Liver (tissue), 9 donors: Measurements from ENCODE around the gene PLA2G6. TPM values are rescaled to one million over a fixed set of nuclear protein-coding genes. Genes with fewer than 3 reads are reported as not detected.

Source experiments
- DNase-seq: peaks from one replicate; pipeline ENCODE4 v3.0.0-alpha.2; 2017; ENCODE audit warnings: low spot score
- H3K27ac ChIP-seq, 2 donors: one replicate each; pipeline ENCODE4 v1.7.0; 2013; ENCODE audit warnings: inconsistent platforms in 2 of 2, low read length in 2 of 2, control low read depth in 1 of 2, low read depth in 1 of 2, mild to moderate bottlenecking in 1 of 2
- H3K27me3 ChIP-seq, 4 donors: one replicate each; pipeline versions ENCODE4 v1.6.1 to v1.7.0; 2013; ENCODE audit warnings: low read length in 3 of 4, inconsistent platforms in 1 of 4, mild to moderate bottlenecking in 1 of 4, moderate library complexity in 1 of 4; ENCODE audit not compliant: control insufficient read depth in 4 of 4, insufficient read depth in 4 of 4
- H3K36me3 ChIP-seq, 4 donors: one replicate each; pipeline versions ENCODE4 v1.6.1 to v1.7.0; 2013; ENCODE audit warnings: low read length in 3 of 4, mild to moderate bottlenecking in 3 of 4, low read depth in 1 of 4, moderate library complexity in 1 of 4; ENCODE audit not compliant: control insufficient read depth in 4 of 4, insufficient read depth in 3 of 4
- H3K4me1 ChIP-seq, 4 donors: one replicate each; pipeline versions ENCODE4 v1.6.1 to v1.7.0; 2013; ENCODE audit warnings: low read length in 3 of 4, mild to moderate bottlenecking in 3 of 4, moderate library complexity in 1 of 4; ENCODE audit not compliant: control insufficient read depth in 4 of 4, insufficient read depth in 4 of 4
- H3K4me3 ChIP-seq, 3 donors: one replicate each; pipeline versions ENCODE4 v1.6.1 to v1.7.0; 2013; ENCODE audit warnings: low read length in 3 of 3, control low read depth in 1 of 3, low read depth in 1 of 3, mild to moderate bottlenecking in 1 of 3
- H3K9ac ChIP-seq, 2 donors: one replicate each; pipeline ENCODE4 v1.7.0; 2013; ENCODE audit warnings: low read length in 2 of 2, mild to moderate bottlenecking in 2 of 2, moderate library complexity in 2 of 2, control low read depth in 1 of 2, low read depth in 1 of 2
- H3K9me3 ChIP-seq, 4 donors: one replicate each; pipeline versions ENCODE4 v1.6.1 to v1.7.0; 2013; ENCODE audit warnings: low read length in 3 of 4; ENCODE audit not compliant: control insufficient read depth in 4 of 4
- EGR1 ChIP-seq, 2 donors: IDR thresholded peaks; 2 replicates each; pipeline ENCODE4 v1.6.1; 2016 to 2018; ENCODE audit warnings: antibody characterized with exemption in 2 of 2, low read depth in 2 of 2
- FOXA1 ChIP-seq: IDR thresholded peaks from 2 replicates; pipeline ENCODE4 v1.6.1; 2016; ENCODE audit warnings: antibody characterized with exemption
- FOXA2 ChIP-seq: IDR thresholded peaks from 2 replicates; pipeline ENCODE4 v1.6.1; 2016; ENCODE audit warnings: antibody characterized with exemption
- GABPA ChIP-seq, 2 donors: IDR thresholded peaks in 1 of 2; conservative IDR thresholded peaks in 1 of 2; 2 replicates each; pipeline ENCODE4 v1.6.1; 2016; ENCODE audit warnings: antibody characterized with exemption in 2 of 2, mild to moderate bottlenecking in 1 of 2, moderate library complexity in 1 of 2
- HNF4A ChIP-seq, 2 donors: conservative IDR thresholded peaks; 2 replicates each; pipeline ENCODE4 v1.6.1; 2016; ENCODE audit warnings: antibody characterized with exemption in 2 of 2, mild to moderate bottlenecking in 2 of 2
- HNF4G ChIP-seq: IDR thresholded peaks from 2 replicates; pipeline ENCODE4 v1.6.1; 2016; ENCODE audit warnings: antibody characterized with exemption
- JUND ChIP-seq, 2 donors: IDR thresholded peaks; 2 replicates each; pipeline ENCODE4 v1.6.1; 2016; ENCODE audit warnings: antibody characterized with exemption in 2 of 2
- NR2F2 ChIP-seq: IDR thresholded peaks from 2 replicates; pipeline ENCODE4 v1.6.1; 2016; ENCODE audit warnings: antibody characterized with exemption
- RAD21 ChIP-seq, 2 donors: IDR thresholded peaks; 2 replicates each; pipeline ENCODE4 v1.6.1; 2016; ENCODE audit warnings: antibody characterized with exemption in 2 of 2, mild to moderate bottlenecking in 2 of 2
- RXRA ChIP-seq, 2 donors: IDR thresholded peaks; 2 replicates each; pipeline ENCODE4 v1.6.1; 2017 to 2018; ENCODE audit warnings: antibody characterized with exemption in 2 of 2, mild to moderate bottlenecking in 1 of 2
- SP1 ChIP-seq: IDR thresholded peaks from 2 replicates; pipeline ENCODE4 v1.6.1; 2018; ENCODE audit warnings: antibody characterized with exemption, mild to moderate bottlenecking
- TAF1 ChIP-seq: conservative IDR thresholded peaks from 2 replicates; pipeline ENCODE4 v1.6.1; 2016; ENCODE audit warnings: antibody characterized with exemption, mild to moderate bottlenecking
- YY1 ChIP-seq: IDR thresholded peaks from 2 replicates; pipeline ENCODE4 v1.6.1; 2016; ENCODE audit warnings: antibody characterized with exemption, mild to moderate bottlenecking
- WGBS: extraction: QIAGEN DNeasy Blood & Tissue Kit; methylation state at CpG from one replicate; pipeline ENCODE4 v1.1.7; 2013; 5-methylcytosine and 5-hydroxymethylcytosine counted together
- polyA plus RNA-seq, 2 donors: library from polyadenylated mRNA; stranded (reverse) in 1 of 2; unstranded in 1 of 2; fragments of 200-250 nt in 1 of 2; fragments of >200 nt in 1 of 2; fragmentation: Nextera tagmentation in 1 of 2; extraction: Ambion mirVana in 1 of 2; gene quantifications; one replicate each; pipeline versions ENCODE4 v1.2.1 to v1.2.3, GENCODE V29; 2013 to 2015
- total RNA-seq, 2 donors: library from RNA; depleted of rRNA; stranded (reverse); fragments of >200 nt; gene quantifications; one replicate each; pipeline ENCODE4 v1.2.3, GENCODE V29; 2014
- TF ChIP-seq, protein P1 (sequence below): IDR thresholded peaks from 2 replicates; pipeline ENCODE4 v1.6.1; 2016; ENCODE audit warnings: antibody characterized with exemption, mild to moderate bottlenecking
- TF ChIP-seq, protein P2 (sequence below): fragments of 150-350 bp; IDR thresholded peaks from 2 replicates; pipeline ENCODE4 v1.5.1; 2017; ENCODE audit warnings: improper control_type of control experiment, low read depth, low read length; ENCODE audit not compliant: missing input control
- TF ChIP-seq, protein P3 (sequence below): IDR thresholded peaks from 2 replicates; pipeline ENCODE4 v1.6.1; 2016; ENCODE audit warnings: antibody characterized with exemption
- TF ChIP-seq, protein P4 (sequence below): IDR thresholded peaks from 2 replicates; pipeline ENCODE4 v1.6.1; 2016; ENCODE audit warnings: antibody characterized with exemption
- TF ChIP-seq, protein P5 (sequence below): IDR thresholded peaks from 2 replicates; pipeline ENCODE4 v1.6.1; 2016; ENCODE audit warnings: antibody characterized with exemption
- donor health status: healthy.
- donor health status: healthy.
- donor health status: healthy.
- donor health status: healthy.
- donor health status: healthy.

PLA2G6 gene
- total and polyA plus RNA-seq, 4 donors = 5.7 to 9.0 (median 7.2) TPM

DNA sequence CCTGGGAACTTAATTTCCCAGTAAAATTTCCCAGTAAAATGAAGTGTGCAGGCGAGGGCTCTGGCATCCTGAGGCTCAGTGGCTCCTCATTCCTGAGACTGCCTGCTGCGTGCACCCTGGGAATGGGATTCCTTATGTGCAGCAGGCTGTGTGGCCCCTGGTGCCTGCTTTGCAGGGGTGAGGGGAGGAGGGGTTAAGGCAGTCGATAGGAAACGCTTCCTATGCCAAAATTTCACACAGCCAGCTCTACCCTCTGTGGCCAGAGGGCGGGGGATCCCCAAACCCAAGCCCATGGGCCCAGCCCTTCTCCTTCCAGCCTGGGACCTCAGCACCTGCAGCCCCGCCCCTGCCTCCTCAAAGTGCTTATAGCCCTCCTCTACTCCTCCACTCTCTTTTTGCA, 59.0 kb downstream of the PLA2G6 start:
- no peaks in the 10 kb centered on the region for H3K27me3 ChIP-seq
- peaks cover 0 to 3% (median 1%) of the 10 kb centered on the region in 4 donors for H3K36me3 ChIP-seq
- no peaks in the 10 kb centered on the region for H3K4me1 ChIP-seq
- no peak overlapping the region for H3K27ac ChIP-seq
- H3K4me3 ChIP-seq = no peak overlapping the region
- WGBS = 85% methylated on average over 6 of the region's 6 CpGs
- no peak overlapping the region for H3K9ac ChIP-seq
- H3K9me3 ChIP-seq = no peaks in the 10 kb centered on the region
- TF ChIP-seq, protein P1, sequence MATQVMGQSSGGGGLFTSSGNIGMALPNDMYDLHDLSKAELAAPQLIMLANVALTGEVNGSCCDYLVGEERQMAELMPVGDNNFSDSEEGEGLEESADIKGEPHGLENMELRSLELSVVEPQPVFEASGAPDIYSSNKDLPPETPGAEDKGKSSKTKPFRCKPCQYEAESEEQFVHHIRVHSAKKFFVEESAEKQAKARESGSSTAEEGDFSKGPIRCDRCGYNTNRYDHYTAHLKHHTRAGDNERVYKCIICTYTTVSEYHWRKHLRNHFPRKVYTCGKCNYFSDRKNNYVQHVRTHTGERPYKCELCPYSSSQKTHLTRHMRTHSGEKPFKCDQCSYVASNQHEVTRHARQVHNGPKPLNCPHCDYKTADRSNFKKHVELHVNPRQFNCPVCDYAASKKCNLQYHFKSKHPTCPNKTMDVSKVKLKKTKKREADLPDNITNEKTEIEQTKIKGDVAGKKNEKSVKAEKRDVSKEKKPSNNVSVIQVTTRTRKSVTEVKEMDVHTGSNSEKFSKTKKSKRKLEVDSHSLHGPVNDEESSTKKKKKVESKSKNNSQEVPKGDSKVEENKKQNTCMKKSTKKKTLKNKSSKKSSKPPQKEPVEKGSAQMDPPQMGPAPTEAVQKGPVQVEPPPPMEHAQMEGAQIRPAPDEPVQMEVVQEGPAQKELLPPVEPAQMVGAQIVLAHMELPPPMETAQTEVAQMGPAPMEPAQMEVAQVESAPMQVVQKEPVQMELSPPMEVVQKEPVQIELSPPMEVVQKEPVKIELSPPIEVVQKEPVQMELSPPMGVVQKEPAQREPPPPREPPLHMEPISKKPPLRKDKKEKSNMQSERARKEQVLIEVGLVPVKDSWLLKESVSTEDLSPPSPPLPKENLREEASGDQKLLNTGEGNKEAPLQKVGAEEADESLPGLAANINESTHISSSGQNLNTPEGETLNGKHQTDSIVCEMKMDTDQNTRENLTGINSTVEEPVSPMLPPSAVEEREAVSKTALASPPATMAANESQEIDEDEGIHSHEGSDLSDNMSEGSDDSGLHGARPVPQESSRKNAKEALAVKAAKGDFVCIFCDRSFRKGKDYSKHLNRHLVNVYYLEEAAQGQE = no peak
- TF ChIP-seq NR2F2 = no peak
- TF ChIP-seq RAD21 (IDR thresholded peaks at IDR 0.05) = no peak
- TF ChIP-seq HNF4A (conservative IDR thresholded peaks at IDR 0.05) = no peak
- TF ChIP-seq JUND (IDR thresholded peaks at IDR 0.05) = no peak
- no peak for TF ChIP-seq TAF1
- no peak for TF ChIP-seq FOXA1
- TF ChIP-seq, protein P2, sequence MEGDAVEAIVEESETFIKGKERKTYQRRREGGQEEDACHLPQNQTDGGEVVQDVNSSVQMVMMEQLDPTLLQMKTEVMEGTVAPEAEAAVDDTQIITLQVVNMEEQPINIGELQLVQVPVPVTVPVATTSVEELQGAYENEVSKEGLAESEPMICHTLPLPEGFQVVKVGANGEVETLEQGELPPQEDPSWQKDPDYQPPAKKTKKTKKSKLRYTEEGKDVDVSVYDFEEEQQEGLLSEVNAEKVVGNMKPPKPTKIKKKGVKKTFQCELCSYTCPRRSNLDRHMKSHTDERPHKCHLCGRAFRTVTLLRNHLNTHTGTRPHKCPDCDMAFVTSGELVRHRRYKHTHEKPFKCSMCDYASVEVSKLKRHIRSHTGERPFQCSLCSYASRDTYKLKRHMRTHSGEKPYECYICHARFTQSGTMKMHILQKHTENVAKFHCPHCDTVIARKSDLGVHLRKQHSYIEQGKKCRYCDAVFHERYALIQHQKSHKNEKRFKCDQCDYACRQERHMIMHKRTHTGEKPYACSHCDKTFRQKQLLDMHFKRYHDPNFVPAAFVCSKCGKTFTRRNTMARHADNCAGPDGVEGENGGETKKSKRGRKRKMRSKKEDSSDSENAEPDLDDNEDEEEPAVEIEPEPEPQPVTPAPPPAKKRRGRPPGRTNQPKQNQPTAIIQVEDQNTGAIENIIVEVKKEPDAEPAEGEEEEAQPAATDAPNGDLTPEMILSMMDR = no peak
- TF ChIP-seq, protein P3, sequence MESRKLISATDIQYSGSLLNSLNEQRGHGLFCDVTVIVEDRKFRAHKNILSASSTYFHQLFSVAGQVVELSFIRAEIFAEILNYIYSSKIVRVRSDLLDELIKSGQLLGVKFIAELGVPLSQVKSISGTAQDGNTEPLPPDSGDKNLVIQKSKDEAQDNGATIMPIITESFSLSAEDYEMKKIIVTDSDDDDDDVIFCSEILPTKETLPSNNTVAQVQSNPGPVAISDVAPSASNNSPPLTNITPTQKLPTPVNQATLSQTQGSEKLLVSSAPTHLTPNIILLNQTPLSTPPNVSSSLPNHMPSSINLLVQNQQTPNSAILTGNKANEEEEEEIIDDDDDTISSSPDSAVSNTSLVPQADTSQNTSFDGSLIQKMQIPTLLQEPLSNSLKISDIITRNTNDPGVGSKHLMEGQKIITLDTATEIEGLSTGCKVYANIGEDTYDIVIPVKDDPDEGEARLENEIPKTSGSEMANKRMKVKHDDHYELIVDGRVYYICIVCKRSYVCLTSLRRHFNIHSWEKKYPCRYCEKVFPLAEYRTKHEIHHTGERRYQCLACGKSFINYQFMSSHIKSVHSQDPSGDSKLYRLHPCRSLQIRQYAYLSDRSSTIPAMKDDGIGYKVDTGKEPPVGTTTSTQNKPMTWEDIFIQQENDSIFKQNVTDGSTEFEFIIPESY = no peak
- no peak for TF ChIP-seq HNF4G
- no peak for TF ChIP-seq EGR1 (IDR thresholded peaks at IDR 0.05; ENCODE audit: low read depth in 2 of 2)
- TF ChIP-seq, protein P4, sequence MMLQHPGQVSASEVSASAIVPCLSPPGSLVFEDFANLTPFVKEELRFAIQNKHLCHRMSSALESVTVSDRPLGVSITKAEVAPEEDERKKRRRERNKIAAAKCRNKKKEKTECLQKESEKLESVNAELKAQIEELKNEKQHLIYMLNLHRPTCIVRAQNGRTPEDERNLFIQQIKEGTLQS = no peak
- TF ChIP-seq GABPA (IDR thresholded peaks at IDR 0.05 in 1 of 2, conservative IDR thresholded peaks at IDR 0.05 in 1 of 2) = no peak
- no peak for TF ChIP-seq FOXA2
- TF ChIP-seq, protein P5, sequence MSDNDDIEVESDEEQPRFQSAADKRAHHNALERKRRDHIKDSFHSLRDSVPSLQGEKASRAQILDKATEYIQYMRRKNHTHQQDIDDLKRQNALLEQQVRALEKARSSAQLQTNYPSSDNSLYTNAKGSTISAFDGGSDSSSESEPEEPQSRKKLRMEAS = no peak
- no peak for TF ChIP-seq SP1
- TF ChIP-seq RXRA (IDR thresholded peaks at IDR 0.05) = no peak
- TF ChIP-seq YY1 = no peak
- no peak for DNase-seq
